Keratinocyte (primary cell): ENCODE results near the gene TTC8. TPM values are rescaled to one million over a fixed set of nuclear protein-coding genes. Genes with fewer than 3 reads are reported as not detected.

ENCODE experiments used
- DNase-seq: peaks from one replicate; pipeline ENCODE4 v3.0.0-alpha.2; 2011; ENCODE audit warnings: low read depth, missing footprints, low spot score
- FAIRE-seq: peaks from 2 replicates; lab custom pipeline; 2011; peaks lifted over from hg19 to GRCh38; lab: Jason Lieb, UNC
- H2AFZ ChIP-seq: 2 replicates; pipeline ENCODE4 v1.6.0; 2012; ENCODE audit warnings: low read length, control low read depth, inconsistent platforms; ENCODE audit not compliant: control insufficient read depth
- H3K27ac ChIP-seq: 2 replicates; pipeline ENCODE4 v1.5.1; 2011; ENCODE audit warnings: low read length; ENCODE audit not compliant: control insufficient read depth, insufficient read depth
- H3K27me3 ChIP-seq: 3 replicates; pipeline ENCODE4 v1.6.0; 2011; ENCODE audit warnings: low read length; ENCODE audit not compliant: control insufficient read depth, insufficient read depth; ENCODE audit errors: extremely low read depth
- H3K36me3 ChIP-seq, 2 experiments: 2 replicates in 1 of 2; 3 replicates in 1 of 2; pipeline ENCODE4 v1.5.1; 2011; ENCODE audit warnings: low read length in 2 of 2, mild to moderate bottlenecking in 1 of 2; ENCODE audit not compliant: control insufficient read depth in 2 of 2, insufficient read depth in 2 of 2; ENCODE audit errors: extremely low read depth in 1 of 2
- H3K4me1 ChIP-seq: 3 replicates; pipeline ENCODE4 v1.5.1; 2011; ENCODE audit warnings: low read length; ENCODE audit not compliant: control insufficient read depth, insufficient read depth; ENCODE audit errors: extremely low read depth
- H3K4me2 ChIP-seq: 3 replicates; pipeline ENCODE4 v1.6.0; 2011; ENCODE audit warnings: low read depth, low read length; ENCODE audit not compliant: control insufficient read depth, insufficient read depth; ENCODE audit errors: extremely low read depth
- H3K4me3 ChIP-seq, 3 experiments: fragments of 200-600 bp in 1 of 3; sonication (generic) in 1 of 3; 2 replicates in 2 of 3; 3 replicates in 1 of 3; pipeline ENCODE4 v1.5.1; 2011 to 2016; ENCODE audit warnings: low read length in 3 of 3, mild to moderate bottlenecking in 3 of 3, control low read depth in 2 of 3, inconsistent platforms in 1 of 3, low read depth in 1 of 3, mixed read lengths in 1 of 3, mixed run types in 1 of 3, moderate library complexity in 1 of 3; ENCODE audit not compliant: control insufficient read depth in 2 of 3, insufficient read depth in 2 of 3; ENCODE audit errors: extremely low read depth in 1 of 3
- H3K79me2 ChIP-seq: 2 replicates; pipeline ENCODE4 v1.6.0; 2012; ENCODE audit warnings: low read length; ENCODE audit not compliant: control insufficient read depth, insufficient read depth
- H3K9ac ChIP-seq: 3 replicates; pipeline ENCODE4 v1.6.0; 2011; ENCODE audit warnings: low read length; ENCODE audit not compliant: control insufficient read depth, insufficient read depth; ENCODE audit errors: extremely low read depth
- H3K9me1 ChIP-seq: 3 replicates; pipeline ENCODE4 v1.6.0; 2011; ENCODE audit warnings: low read length; ENCODE audit not compliant: control insufficient read depth, insufficient read depth; ENCODE audit errors: extremely low read depth
- H3K9me3 ChIP-seq: 2 replicates; pipeline ENCODE4 v1.5.1; 2012; ENCODE audit warnings: low read depth, low read length; ENCODE audit not compliant: control insufficient read depth
- H4K20me1 ChIP-seq: 3 replicates; pipeline ENCODE4 v1.6.0; 2011; ENCODE audit warnings: low read length; ENCODE audit not compliant: control insufficient read depth, insufficient read depth; ENCODE audit errors: extremely low read depth
- EZH2 ChIP-seq: IDR thresholded peaks from one replicate; pipeline ENCODE4 v1.6.1; 2012; ENCODE audit warnings: inconsistent platforms, mild to moderate bottlenecking, low read length, moderate library complexity
- dilution Hi-C: fragments of 300-500 bp; cut with MboI; formaldehyde crosslinking; loops from one replicate; pipeline ENCODE4 v1.7.0; 2020; ENCODE audit warnings: low sequenced_read_pairs; ENCODE audit not compliant: extremely low pct_ligation_motif_present
- polyA plus RNA-seq, 5 experiments: library from polyadenylated mRNA; depleted of rRNA in 3 of 5; stranded (reverse) in 3 of 5; stranded (forward) in 1 of 5; unstranded in 1 of 5; fragments of >200 nt; gene quantifications; 1 replicate in 1 of 5; 2 replicates in 3 of 5; 3 replicates in 1 of 5; pipeline versions ENCODE4 v1.2.1 to v1.2.3, GENCODE V29; 2011 to 2012; ENCODE audit warnings: missing spikeins in 2 of 5, low read depth in 1 of 5, low replicate concordance in 1 of 5
- TF ChIP-seq, protein P1 (sequence below), 3 experiments: IDR thresholded peaks in 1 of 3; conservative IDR thresholded peaks in 1 of 3; optimal IDR thresholded peaks in 1 of 3; 2 replicates in 2 of 3; 3 replicates in 1 of 3; pipeline versions ENCODE3 to v1.5.1; 2011; ENCODE audit warnings: low read length in 3 of 3, mild to moderate bottlenecking in 3 of 3, moderate library complexity in 2 of 3, control low read depth in 1 of 3, inconsistent platforms in 1 of 3; ENCODE audit not compliant: insufficient read depth in 2 of 3; ENCODE audit errors: extremely low read depth in 1 of 3

TTC8 gene
- polyA plus RNA-seq, 1 donor (not counting 4 experiments of a cell fraction or from before 2014, with no cell fraction given): 43.0 TPM

DNA sequence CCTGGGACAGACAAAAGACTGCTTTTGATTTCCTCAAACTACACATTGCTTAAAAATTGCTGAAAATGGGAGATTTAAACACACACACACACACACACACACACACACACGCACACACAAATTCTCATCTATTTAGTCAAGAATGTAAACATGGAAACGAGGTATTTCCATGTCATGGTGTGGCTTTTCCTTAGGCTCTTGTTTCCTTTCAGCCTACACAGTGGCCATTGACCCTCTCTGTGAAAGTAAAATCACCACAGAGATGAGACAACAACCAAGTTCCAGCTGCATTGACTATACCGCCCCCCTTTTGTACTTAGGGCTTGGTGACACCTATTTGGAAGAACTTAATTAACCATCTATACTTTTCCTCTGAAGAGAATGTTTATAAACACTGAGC, 41.9 kb downstream of the TTC8 start:
- Histone ChIP-seq H3K9me1 (no peaks in the 10 kb centered on the region), H4K20me1 (no peaks in the 10 kb centered on the region), H3K4me3 (no peak overlapping the region), H2AFZ (no peak overlapping the region), H3K27ac (no peak overlapping the region), H3K4me2 (no peak overlapping the region), H3K9me3 (no peaks in the 10 kb centered on the region), H3K79me2 (no peaks in the 10 kb centered on the region), H3K36me3 (peaks cover 0 to 6% of the 10 kb centered on the region in 2 experiments), H3K9ac (no peak overlapping the region), H3K27me3 (no peaks in the 10 kb centered on the region), H3K4me1 (no peaks in the 10 kb centered on the region)
- DNase-seq (no peak), FAIRE-seq (no peak)
- dilution Hi-C loops: loop anchor here (25.0 kb wide), 1 partner anchor 204 kb away; no protein-coding TSS in a partner anchor
- TF ChIP-seq, protein P1, sequence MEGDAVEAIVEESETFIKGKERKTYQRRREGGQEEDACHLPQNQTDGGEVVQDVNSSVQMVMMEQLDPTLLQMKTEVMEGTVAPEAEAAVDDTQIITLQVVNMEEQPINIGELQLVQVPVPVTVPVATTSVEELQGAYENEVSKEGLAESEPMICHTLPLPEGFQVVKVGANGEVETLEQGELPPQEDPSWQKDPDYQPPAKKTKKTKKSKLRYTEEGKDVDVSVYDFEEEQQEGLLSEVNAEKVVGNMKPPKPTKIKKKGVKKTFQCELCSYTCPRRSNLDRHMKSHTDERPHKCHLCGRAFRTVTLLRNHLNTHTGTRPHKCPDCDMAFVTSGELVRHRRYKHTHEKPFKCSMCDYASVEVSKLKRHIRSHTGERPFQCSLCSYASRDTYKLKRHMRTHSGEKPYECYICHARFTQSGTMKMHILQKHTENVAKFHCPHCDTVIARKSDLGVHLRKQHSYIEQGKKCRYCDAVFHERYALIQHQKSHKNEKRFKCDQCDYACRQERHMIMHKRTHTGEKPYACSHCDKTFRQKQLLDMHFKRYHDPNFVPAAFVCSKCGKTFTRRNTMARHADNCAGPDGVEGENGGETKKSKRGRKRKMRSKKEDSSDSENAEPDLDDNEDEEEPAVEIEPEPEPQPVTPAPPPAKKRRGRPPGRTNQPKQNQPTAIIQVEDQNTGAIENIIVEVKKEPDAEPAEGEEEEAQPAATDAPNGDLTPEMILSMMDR (optimal IDR thresholded peaks at IDR 0.05 in 1 of 3, IDR thresholded peaks at IDR 0.05 in 1 of 3, conservative IDR thresholded peaks at IDR 0.05 in 1 of 3; ENCODE audit: extremely low read depth in 1 of 3, insufficient read depth in 2 of 3, low read length in 3 of 3): no peak
- no peak for TF ChIP-seq EZH2

DNA sequence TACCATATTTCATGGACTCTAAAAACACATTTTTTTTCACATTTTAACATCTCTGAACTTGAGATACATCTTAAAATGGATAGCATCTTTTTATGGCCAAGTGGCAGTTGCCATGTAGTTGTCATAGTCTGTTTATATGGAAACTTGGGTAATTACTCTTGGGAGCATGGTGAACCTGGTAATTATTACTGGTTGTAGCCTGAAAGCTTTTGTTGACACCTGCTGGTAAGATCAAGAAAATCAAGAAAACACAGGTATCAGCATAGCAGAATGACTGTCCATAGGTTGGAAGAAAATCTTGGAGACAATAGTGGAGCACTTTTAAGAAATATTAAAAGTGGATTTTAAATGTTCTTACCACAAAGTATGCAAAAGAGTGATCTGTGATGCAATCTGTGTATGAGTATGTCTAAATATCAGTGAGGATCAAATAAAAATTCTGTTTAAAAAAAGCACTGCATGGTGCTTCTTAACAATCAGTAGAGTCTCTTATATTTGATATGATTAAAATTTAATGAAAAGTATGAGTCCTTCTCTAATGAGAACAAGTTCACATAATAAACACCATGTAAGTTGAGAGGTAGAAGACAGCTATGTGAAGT, 44.2 kb downstream of the TTC8 start:
- no peaks in the 10 kb centered on the region for H3K9me1 ChIP-seq
- H3K27ac ChIP-seq: no peak overlapping the region
- DNase-seq (no peak), FAIRE-seq (no peak)
- dilution Hi-C loops: loop anchor here (25.0 kb wide), 1 partner anchor 206 kb away; no protein-coding TSS in a partner anchor
- H3K9me3 ChIP-seq: no peaks in the 10 kb centered on the region
- TF ChIP-seq, protein P1 (optimal IDR thresholded peaks at IDR 0.05 in 1 of 3, IDR thresholded peaks at IDR 0.05 in 1 of 3, conservative IDR thresholded peaks at IDR 0.05 in 1 of 3; ENCODE audit: extremely low read depth in 1 of 3, insufficient read depth in 2 of 3, low read length in 3 of 3): peak in 2 of 3 experiments; percentile 26 to 40
- no peak for TF ChIP-seq EZH2
- no peak overlapping the region for H3K4me2 ChIP-seq
- H2AFZ ChIP-seq: no peak overlapping the region
- H3K4me1 ChIP-seq: no peaks in the 10 kb centered on the region
- no peaks in the 10 kb centered on the region for H4K20me1 ChIP-seq
- peaks cover 0 to 12% of the 10 kb centered on the region in 2 experiments for H3K36me3 ChIP-seq
- H3K9ac ChIP-seq: no peak overlapping the region
- H3K4me3 ChIP-seq: no peak overlapping the region
- H3K79me2 ChIP-seq: no peaks in the 10 kb centered on the region
- H3K27me3 ChIP-seq: no peaks in the 10 kb centered on the region
